Activated CD4-positive, alpha-beta T cell treated with anti-CD3 and anti-CD28 coated beads, Interleukin-10, Interleukin-2, amounts not matched to agents 100 ng/mL and 50 ng/mL, durations not matched to agents 16 hours and 8 hours (primary cell): ENCODE results near the gene KRT9.
"Not testable (repeated sequence)": the region's sequence is repeated elsewhere in the genome, so short reads cannot be mapped to it uniquely, and the experiment has no call there.

Source experiments
- DNase-seq: peaks from one replicate; pipeline ENCODE4 v3.0.0-alpha.2; 2020

KRT9 gene, protein sequence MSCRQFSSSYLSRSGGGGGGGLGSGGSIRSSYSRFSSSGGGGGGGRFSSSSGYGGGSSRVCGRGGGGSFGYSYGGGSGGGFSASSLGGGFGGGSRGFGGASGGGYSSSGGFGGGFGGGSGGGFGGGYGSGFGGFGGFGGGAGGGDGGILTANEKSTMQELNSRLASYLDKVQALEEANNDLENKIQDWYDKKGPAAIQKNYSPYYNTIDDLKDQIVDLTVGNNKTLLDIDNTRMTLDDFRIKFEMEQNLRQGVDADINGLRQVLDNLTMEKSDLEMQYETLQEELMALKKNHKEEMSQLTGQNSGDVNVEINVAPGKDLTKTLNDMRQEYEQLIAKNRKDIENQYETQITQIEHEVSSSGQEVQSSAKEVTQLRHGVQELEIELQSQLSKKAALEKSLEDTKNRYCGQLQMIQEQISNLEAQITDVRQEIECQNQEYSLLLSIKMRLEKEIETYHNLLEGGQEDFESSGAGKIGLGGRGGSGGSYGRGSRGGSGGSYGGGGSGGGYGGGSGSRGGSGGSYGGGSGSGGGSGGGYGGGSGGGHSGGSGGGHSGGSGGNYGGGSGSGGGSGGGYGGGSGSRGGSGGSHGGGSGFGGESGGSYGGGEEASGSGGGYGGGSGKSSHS

DNA sequence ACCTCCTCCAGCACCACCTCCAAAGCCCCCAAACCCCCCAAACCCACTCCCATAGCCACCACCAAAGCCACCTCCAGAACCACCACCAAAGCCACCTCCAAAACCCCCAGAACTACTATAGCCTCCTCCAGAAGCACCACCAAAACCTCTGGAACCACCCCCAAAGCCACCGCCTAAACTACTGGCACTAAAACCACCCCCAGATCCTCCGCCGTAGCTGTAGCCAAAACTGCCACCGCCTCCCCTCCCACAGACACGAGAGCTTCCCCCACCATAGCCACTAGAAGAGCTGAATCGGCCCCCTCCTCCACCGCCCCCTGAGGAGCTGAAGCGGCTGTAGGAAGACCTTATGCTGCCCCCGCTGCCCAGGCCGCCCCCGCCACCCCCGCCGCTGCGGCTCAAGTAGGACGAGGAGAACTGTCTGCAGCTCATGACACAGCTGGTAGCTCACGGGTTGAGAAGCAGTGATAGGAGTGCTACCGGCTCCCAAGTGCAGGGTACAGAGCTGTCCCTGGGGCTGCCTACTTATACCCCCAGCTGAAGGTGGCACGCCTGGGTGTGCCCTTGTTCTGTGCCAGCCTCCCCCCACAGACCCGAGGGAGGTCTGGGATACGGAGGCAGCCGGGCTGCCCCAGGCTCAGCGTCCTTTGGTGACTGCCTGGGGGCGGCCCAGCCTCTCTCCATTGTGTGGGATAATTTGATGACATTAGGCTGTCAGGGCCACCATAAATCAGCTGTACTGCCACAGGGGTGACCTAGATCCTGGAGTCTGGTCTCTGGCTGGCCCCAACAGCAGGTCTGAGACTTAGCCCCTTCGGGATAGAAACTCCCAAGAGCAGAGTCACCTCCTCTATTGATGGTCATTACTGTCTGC lies at the start of gene KRT9:
Gene KRT9, minus strand, starts transcription at position 499 of the 874 bp plus-strand sequence. Its CDS starts 67 bp downstream, at position 432.
- no peak for DNase-seq

DNA sequence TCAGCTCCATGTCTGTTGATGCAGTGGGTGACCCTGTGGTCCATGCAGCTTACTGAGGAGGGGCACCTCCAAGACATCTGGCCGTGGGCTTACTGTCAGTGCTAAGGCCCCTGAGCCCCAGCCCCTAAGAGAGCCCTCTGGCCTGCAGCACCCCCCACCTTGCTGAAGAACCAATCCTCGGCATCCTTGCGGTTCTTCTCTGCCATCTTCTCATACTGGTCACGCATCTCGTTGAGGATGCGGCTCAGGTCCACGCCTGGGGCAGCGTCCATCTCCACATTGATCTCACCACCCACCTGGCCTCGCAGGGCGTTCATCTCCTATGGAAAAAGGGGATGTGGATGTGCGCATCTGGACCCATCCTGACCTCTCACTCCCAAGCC lies 49.6 kb upstream of the KRT9 start:
- not testable (repeated sequence) for DNase-seq

DNA sequence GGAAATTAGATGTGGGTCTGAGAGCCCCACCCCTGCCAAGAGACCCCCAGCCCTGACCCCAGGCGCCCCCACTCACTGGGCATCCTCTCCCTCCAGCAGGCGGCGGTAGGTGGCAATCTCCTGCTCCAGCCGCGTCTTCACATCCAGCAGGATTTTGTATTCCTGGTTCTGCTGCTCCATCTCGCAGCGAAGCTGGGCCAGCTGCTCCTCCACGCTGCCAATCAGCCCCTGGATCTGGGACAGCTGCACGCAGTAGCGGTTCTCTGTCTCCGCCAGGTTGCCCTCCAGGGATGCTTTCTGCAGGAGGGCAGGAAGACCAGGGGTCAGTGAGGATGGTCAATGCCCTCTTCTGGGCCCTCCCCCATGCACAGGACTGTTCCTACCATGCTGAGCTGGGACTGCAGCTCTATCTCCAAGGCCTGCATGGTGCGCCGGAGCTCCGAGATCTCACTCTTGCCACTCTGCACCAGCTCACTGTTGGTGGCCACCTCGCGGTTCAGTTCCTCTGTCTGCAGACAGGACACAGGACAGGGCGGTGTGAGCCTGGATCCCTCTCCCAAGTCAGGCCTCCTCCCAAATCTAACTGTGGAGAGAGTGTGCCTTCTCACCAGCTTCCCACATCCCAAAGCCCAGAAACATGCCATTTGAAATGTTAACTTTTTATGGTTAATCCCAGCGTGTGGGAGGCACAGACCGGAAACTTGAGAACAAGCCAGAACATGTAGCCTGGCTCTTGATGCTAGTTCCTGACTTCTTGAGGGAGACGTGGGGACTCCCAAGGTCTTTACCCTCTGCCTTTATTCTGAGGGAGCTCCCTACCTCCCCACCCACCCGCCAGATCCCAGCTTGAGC lies 49.0 kb upstream of the KRT9 start:
- DNase-seq = no peak

DNA sequence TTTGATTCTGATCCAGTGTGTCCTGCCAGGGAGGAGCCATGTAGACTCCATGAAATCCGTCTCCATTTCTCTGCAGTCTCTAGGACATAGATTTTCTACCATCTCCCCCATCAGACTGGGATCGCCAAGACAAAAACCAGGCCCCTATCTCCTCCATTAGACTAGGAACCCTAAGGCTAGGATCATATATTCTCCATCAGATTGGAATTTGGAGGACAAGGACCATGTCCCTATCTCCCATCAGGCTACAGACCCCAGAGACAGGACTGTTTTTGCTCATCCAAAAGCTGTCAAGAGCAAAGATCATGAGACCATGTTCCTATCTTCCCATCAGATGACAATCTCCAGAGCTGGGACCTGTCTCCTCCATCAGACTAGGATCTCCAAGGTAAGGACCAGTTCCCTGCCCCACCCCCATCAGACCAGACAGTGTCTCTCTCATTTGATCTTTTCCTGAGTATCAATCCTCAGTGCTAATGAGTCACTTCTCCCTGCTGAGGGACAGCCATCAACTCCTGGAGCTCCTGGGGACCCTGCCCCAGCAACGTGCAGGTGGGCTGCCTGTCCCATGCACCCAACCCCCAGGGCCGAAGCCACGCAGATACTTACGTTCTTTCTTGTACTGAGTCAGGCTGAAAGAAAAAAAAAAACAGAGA lies 48.2 kb upstream of the KRT9 start:
- not testable (repeated sequence) for DNase-seq

DNA sequence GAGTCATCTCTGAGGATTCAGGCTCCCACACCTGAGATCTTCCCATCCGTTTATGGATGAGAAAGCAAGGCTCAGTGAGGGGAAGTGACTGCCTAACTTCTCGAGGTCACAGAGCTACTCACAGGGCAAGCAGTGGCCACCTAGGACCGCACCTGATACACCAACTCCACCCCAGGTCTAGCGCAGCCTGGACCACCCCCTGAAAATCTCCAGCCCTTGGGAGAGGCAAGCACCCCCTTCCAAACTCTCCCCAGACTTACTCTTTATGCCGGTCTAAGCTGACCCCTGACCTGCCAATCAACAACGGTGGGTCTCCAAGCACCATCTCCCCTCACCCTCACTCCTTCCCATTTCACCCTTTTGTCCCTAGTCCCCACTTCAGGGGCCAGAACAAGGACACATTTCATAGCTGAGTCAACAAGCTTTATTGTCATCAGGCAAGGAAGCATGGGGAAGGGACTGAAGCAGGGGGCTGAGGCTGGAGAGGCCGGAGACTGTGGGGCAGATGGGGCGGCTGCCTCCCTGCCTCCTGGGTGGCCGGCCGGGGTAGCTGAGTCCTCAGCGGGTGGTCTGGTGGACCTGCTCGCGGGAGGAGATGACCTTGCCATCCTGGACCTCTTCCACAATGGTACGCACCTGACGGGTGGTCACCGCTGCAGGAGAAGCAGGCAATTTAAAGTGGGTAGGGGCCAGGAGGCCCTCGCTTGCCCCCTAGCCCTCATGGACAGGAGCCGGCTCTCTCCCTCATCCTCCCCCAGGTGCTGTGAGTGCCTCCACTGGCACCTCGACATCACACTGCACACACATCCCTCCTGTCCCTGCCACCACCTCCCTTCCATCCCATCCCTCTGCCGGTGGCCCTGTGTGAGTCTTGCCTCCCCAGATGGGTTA lies 47.4 kb upstream of the KRT9 start:
- no peak for DNase-seq

DNA sequence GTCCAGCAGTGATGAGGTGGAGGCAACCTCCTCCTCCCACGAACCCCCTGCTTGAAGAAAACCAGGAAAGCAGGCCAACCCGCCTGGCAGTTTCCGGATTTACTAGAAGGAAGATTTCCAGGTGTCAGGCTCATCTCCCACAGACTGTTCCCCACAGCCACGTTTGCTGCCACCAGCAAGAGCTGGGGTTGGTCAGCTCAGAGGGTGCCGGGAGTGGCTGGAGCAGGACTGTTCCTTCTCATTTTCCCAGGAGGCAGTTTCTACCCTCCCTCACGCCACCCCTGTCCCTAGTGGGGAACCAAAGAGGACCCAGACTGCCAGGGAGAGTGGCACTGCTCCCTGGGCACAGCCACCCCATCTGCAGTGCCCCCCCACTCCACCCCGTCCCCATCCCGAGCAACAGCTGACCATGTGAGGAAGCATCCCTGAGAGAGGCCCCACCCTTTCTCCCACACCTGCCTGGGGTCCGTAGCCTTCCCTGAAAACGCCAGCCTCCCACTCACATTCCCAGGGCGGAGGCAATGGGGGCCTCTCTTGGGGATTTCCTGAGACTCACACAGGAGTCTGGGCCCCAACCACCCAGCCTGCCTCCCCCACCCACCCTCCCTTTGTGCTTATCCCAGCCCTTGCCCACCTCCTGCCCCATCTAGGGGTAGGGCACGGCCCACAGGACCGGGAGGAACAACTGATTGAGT lies 46.6 kb upstream of the KRT9 start:
- DNase-seq = no peak

DNA sequence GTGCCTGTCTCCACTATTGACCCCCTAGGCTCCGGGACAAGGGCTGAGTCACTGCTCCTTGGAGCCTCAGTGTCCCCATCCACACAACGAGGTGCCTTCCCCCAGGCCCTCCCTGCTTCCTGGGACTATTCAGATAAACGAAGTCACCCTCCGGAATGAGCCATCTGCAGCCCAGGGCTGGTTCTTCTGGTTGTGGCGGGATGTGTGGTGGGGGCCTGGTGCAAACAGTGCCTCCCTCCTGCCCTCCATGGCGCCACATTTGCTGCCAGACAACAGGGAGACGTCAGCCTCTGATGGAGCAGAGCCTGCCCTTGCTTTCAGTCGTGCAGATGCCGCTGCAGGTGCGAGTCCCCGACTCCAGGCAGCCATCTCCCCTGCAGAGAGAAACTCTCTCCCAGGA lies 45.8 kb upstream of the KRT9 start:
- DNase-seq = no peak

DNA sequence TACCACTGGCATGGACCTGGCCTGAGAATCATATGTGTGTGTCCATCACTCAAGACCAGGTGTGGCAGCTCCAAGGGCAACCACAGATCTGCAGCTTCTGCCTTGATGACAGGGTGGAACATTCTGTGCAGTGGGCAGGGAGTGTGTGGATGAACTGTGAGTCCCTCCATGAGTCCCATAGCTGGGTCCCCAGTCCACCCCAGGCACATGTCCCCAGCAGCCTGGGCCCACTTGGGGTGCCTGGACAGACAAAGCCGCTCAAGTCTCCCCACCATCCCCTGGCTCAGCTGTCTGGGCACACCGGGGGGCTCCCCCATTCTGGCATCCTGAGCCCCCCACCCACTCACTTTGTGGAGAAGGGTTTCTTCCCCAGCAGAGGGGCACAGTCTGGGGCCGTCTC lies 45.3 kb upstream of the KRT9 start:
- no peak for DNase-seq

DNA sequence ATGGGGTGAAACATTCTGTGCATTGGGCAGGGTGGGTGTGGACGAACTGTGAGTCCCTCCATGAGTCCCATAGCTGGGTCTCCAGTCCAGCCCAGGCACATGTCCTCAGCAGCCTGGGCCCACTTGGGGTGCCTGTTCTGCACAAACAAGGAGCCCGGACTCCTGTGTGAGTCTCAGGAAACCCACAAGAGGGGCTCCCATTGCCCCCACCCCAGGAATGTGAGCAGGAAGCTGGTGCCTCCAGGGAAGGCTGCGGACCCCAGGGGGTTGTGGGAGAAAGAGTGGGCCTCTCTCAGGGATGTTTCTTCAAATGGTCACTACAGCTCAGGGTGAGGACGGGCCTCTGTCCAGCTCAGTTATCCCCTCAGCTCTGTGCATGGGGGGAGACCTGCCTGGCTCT lies 44.6 kb upstream of the KRT9 start:
- not testable (repeated sequence) for DNase-seq

DNA sequence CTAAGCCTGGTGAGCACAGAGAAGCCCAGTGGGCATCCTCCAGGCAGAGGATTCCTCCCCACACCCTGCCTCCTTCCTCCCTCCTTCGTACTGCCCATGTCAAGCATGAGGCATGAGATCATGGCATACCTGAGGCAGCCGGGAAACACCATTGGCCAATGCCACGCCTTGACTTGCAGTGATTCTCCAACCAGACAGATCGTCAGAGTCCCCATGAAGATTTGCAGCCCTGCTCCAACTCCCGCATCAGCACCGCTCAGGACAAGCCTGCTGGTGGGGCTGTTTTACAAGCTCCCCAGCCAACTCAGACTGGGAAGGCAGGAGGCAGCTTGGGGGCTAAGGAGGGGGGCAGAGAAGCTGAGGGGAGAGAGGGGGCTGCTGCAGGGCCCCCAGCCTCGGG lies 43.6 kb upstream of the KRT9 start:
- no peak for DNase-seq

DNA sequence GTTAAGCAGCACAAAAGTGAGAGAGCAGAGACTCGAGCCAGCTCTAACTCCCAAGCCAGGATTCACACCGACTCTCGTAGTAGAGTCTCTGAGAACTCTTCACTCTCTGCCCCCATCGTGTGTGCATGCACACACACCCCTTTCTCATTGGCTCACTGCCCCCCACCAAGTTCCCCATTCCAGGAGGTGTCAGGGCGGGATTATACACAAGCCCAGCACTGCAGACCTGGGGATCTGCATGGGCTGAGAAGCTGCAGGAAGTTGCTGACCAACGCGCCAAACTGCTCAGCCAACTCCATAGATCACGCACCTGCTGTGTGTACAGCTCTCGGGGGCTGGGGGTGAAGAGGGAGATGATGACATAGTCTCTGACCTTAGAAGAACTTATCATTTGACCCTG lies 42.9 kb upstream of the KRT9 start:
- not testable (repeated sequence) for DNase-seq

DNA sequence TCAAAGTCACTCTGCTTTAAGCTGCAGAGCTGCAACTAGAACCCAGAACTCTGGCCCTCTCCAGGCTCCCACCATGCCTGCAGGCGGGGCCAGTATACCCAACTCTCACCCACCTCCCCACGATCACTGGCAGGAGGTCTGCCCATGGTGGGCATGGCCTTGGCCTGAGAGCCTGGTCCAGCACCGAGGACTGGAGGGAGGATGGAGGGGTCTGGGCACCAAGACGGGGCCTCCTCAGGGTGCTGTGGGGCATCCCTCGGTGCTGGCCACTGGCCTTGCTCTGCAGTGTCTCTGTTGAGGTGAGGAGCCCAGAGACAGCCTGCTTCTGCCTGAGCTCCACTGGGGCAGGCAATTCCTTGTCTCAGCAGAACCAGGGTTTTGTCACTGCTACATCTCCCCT lies 42.2 kb upstream of the KRT9 start:
- no peak for DNase-seq

DNA sequence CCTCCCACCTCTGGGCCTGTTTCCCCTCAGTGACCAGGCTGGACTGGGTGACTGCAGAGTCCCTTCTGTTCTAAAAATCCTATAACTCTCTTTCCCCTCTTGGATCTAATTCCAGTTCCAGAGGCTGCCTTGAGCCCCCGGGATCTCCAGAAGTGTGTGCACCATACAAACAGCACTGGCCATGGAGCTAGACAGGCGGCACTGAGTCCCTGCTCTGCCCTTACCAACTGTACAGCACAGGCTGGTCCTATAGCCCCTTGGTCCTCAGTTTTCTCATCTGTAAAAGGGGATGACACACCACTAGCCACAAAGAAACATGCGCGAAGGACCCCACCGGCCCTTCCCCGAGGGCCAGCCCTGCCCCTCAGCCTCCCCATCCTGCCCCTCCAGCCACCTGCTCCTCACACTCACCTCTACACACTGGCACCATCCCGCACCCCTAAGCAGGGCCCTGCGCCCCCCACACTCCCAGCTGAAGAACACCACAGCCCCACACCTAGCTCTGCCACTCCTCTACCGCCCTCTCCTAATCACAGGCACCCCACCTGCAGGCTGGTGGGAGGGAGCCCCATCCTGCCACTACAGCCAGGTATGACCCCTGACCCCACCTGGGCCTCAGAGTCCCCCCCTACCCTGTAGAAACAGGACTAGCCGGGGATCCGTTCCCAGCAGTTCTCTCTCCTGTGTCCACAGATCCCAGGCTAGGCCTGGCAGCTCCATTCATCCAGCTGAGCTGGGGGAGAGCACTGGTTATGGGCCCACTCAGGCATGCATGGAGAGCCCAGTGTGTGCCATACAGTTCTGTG lies 41.6 kb upstream of the KRT9 start:
- no peak for DNase-seq

DNA sequence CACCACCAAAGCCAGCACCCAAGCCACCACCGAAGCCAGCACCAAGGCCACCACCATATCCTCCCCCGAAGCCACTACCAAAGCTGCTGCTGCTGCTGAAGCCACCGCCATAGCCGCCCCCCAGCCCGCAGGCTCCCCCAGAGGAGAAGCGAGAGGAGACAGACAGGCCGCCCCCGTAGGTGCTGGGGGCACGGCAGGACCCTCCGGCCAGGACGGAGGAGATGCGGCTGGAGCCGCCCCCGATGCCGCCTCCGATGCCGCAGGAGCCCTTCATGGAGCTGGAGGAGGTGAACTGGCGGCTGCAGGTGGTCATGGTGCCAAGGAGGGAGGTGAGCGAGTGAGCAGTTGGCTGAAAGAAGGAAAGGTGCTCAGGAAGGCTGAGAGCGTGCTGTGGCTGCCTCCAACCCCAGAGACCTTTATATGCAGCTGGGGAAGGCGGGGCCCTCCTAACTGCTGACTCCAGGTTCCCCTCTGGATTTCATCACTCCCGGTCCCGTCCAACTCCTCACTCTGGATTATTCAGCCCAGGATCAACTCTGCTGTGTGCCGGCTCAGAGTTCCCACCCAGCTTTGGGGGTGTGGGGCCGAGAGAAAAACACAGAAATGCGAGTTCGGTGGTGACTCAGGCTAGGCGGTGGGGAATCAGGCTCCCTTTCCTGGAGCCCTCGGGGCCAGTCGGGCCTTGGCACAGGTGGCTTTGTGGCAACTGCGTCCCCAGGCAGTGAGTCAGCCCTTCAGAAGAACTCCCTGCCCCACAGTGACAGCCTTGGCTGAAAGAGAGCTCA lies 40.7 kb upstream of the KRT9 start, which contains the start of gene KRT16:
Gene KRT16, minus strand, starts transcription at position 392 of the 785 bp plus-strand sequence. Its CDS starts 79 bp downstream, at position 313.
- not testable (repeated sequence) for DNase-seq

DNA sequence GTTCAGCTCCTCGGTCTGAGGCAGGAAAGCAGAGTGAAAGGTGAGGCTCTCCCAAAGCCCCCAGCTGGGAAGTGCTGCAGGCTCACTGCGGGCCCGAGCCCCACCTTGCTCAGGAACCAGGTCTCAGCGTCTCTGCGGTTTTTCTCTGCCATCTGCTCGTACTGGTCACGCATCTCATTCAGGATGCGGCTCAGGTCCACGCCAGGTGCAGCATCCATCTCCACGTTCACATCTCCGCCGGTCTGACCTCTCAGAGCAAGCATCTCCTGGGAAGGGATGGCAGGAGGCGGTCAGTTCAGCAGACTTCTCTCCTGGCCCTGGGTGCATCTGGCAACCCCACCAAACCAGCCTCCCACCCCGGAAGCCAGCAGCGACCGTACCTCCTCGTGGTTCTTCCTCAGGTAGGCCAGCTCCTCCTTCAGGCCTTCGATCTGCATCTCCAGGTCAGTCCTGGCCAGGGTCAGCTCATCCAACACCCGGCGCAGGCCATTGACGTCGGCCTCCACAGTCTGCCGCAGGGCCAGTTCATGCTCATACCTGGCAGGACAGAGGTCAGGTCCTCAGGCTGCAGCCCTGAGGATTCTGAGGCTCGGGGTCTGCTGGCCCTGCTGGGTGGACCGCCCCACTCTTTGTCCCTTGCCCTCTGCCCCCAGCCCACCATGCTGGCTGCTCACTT lies 39.2 kb upstream of the KRT9 start:
- DNase-seq = no peak

DNA sequence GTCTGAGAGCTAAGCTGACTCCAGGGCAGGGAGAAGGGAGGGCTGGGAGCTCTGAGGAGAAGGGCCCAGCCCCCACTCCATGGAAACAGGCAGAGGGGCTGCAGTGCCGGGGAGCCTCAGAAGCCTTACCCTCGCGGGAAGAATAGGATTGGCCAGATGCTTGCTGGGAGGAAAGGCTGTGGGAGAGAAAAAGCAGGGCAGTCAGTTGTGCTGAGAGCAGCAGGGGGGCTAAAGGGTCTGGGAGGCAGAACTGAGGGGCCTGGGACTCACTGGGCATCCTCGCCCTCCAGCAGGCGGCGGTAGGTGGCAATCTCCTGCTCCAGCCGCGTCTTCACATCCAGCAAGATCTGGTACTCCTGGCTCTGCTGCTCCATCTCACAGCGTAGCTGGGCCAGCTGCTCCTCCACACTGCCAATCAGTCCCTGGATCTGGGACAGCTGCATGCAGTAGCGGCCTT lies 38.2 kb upstream of the KRT9 start:
- DNase-seq = not testable (repeated sequence)

DNA sequence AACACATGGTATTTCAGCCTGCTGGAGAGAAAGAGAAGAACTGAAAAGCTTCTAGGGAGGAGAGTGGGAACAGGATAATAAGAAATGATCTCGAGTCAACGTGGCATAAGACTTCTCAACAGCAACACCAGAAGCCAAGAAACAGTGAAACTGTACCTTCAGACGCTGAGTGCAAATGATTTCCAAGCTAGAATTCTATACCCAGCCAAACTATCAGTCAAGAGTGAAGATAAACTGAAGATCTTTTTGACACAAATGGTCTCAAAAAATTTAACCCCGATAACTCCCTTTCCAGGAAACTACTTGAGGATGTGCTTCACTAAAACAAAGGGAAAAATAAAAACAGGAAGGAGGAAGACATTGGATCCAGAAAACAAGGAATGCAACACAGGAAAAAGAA lies 35.1 kb upstream of the KRT9 start:
- not testable (repeated sequence) for DNase-seq

DNA sequence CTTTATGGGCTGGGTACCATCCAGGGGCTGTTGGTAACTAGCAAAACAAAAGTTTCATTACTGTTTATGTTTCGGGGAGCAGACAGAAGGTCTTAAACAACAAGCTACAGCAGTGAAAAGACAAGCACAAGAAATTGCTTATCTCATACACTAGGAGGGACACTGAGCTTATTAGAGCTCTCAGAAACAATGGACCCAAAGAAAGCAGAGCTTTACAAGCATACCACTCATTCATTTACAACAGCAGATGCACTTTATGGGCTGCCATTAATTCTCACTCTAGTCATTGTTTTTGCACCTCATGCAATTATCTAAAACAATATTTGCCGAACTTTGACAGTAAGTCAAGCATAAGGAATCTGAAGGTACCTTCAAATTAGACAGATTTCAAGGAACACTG lies 30.7 kb upstream of the KRT9 start:
- no peak for DNase-seq
